IMR-90 (cell line): ENCODE data around the gene CELA3B. TPM values are rescaled to one million over a fixed set of nuclear protein-coding genes. Genes with fewer than 3 reads are reported as not detected.
"Not testable (repeated sequence)": the region's sequence is repeated elsewhere in the genome, so short reads cannot be mapped to it uniquely, and the experiment has no call there.

Experiments
- ATAC-seq: fragments of 200-7000 bp; cut with Tn5 transposase; 2 replicates; pipeline ENCODE4 v1.9.1; 2020; ENCODE audit warnings: low read depth, mild to moderate bottlenecking, moderate library complexity
- BruUV-seq: library from RNA; stranded (reverse); fragments of 400-500 nt; replicated peaks from 2 replicates; lab custom pipeline; 2021; lab: Mats Ljungman, UMichigan
- CTCF ChIA-PET: fragments of 300-600 bp; formaldehyde crosslinking; extraction: SDS; loops from one replicate; lab custom pipeline; 2021; ENCODE audit warnings: antibody characterized with exemption; lab: Yijun Ruan, JAX
- POLR2A ChIA-PET: fragments of 300-600 bp; sonication (Branson Sonifier 250); formaldehyde crosslinking; loops from one replicate; lab custom pipeline; 2022; ENCODE audit warnings: antibody characterized with exemption; ENCODE audit not compliant: unreplicated experiment; lab: Charles Lee
- DNase-seq: peaks from one replicate; pipeline ENCODE4 v3.0.0; 2013
- H2AFZ ChIP-seq: replicated peaks from 2 replicates; pipeline ENCODE3; 2013; ENCODE audit warnings: low read length, mild to moderate bottlenecking; ENCODE audit not compliant: poor library complexity
- H2AK5ac ChIP-seq: 2 replicates; pipeline ENCODE4 v1.6.1; 2013; ENCODE audit warnings: low read depth, low read length, inconsistent platforms
- H2AK9ac ChIP-seq: replicated peaks from 2 replicates; pipeline ENCODE3; 2013; ENCODE audit warnings: mild to moderate bottlenecking, low read depth, low read length, moderate library complexity; ENCODE audit not compliant: poor library complexity
- H2BK120ac ChIP-seq: 2 replicates; pipeline ENCODE4 v1.6.1; 2013; ENCODE audit warnings: low read depth, low read length, inconsistent platforms
- H2BK15ac ChIP-seq: 3 replicates; pipeline ENCODE4 v1.6.1; 2013; ENCODE audit warnings: low read depth, low read length, inconsistent platforms
- H2BK20ac ChIP-seq: 2 replicates; pipeline ENCODE4 v1.6.1; 2013; ENCODE audit warnings: low read depth, mild to moderate bottlenecking, inconsistent platforms, low read length, moderate library complexity
- H2BK5ac ChIP-seq: 2 replicates; pipeline ENCODE4 v1.6.1; 2013; ENCODE audit warnings: mild to moderate bottlenecking, low read depth, low read length, inconsistent platforms; ENCODE audit not compliant: poor library complexity, severe bottlenecking
- H3K14ac ChIP-seq: replicated peaks from 2 replicates; pipeline ENCODE4 v1.6.1; 2013; ENCODE audit warnings: low read depth, low read length, inconsistent platforms
- H3K18ac ChIP-seq: 2 replicates; pipeline ENCODE4 v1.6.1; 2013; ENCODE audit warnings: low read depth, low read length, control low read depth
- H3K23ac ChIP-seq: 2 replicates; pipeline ENCODE4 v1.6.1; 2013; ENCODE audit warnings: low read depth, low read length, inconsistent platforms
- H3K27ac ChIP-seq: 2 replicates; pipeline ENCODE4 v1.5.1; 2013; ENCODE audit warnings: mild to moderate bottlenecking, control low read depth, low read length; ENCODE audit not compliant: insufficient read depth
- H3K27me3 ChIP-seq: 2 replicates; pipeline ENCODE4 v1.6.1; 2013; ENCODE audit warnings: low read length; ENCODE audit not compliant: control insufficient read depth, insufficient read depth
- H3K36me3 ChIP-seq: 2 replicates; pipeline ENCODE4 v1.6.1; 2013; ENCODE audit warnings: low read length, mixed read lengths; ENCODE audit not compliant: control insufficient read depth, insufficient read depth
- H3K4ac ChIP-seq: 2 replicates; pipeline ENCODE4 v1.6.1; 2013; ENCODE audit warnings: low read depth, low read length, inconsistent platforms
- H3K4me1 ChIP-seq: 2 replicates; pipeline ENCODE4 v1.6.1; 2013; ENCODE audit warnings: low read length, mixed read lengths; ENCODE audit not compliant: control insufficient read depth, insufficient read depth
- H3K4me2 ChIP-seq: 2 replicates; pipeline ENCODE4 v1.6.1; 2013; ENCODE audit warnings: low read depth, mild to moderate bottlenecking, control low read depth, low read length, moderate library complexity
- H3K4me3 ChIP-seq: 2 replicates; pipeline ENCODE4 v1.5.1; 2013; ENCODE audit warnings: low read depth, mild to moderate bottlenecking, control low read depth, low read length, moderate library complexity; ENCODE audit not compliant: insufficient read depth
- H3K56ac ChIP-seq: 2 replicates; pipeline ENCODE4 v1.6.1; 2013; ENCODE audit warnings: low read length, inconsistent platforms; ENCODE audit not compliant: insufficient read depth; ENCODE audit errors: extremely low read depth
- H3K79me1 ChIP-seq, 2 experiments: 2 replicates each; pipeline ENCODE4 v1.6.1; 2013; ENCODE audit warnings: low read length in 2 of 2, inconsistent platforms in 1 of 2, low read depth in 1 of 2
- H3K9ac ChIP-seq: 2 replicates; pipeline ENCODE4 v1.6.1; 2013; ENCODE audit warnings: low read depth, low read length, control low read depth
- H3K9me1 ChIP-seq: 2 replicates; pipeline ENCODE4 v1.6.1; 2013; ENCODE audit warnings: low read length, inconsistent platforms; ENCODE audit not compliant: insufficient read depth
- H3K9me3 ChIP-seq: 2 replicates; pipeline ENCODE4 v1.6.1; 2013; ENCODE audit warnings: low read length; ENCODE audit not compliant: control insufficient read depth, insufficient read depth
- H4K20me1 ChIP-seq: 2 replicates; pipeline ENCODE4 v1.6.1; 2013; ENCODE audit warnings: low read length, inconsistent platforms; ENCODE audit not compliant: insufficient read depth
- H4K5ac ChIP-seq: 2 replicates; pipeline ENCODE4 v1.6.1; 2013; ENCODE audit warnings: mild to moderate bottlenecking, low read depth, low read length, control low read depth
- H4K8ac ChIP-seq, 2 experiments: 2 replicates each; pipeline ENCODE4 v1.6.1; 2013; ENCODE audit warnings: low read depth in 2 of 2, low read length in 2 of 2, control low read depth in 1 of 2, inconsistent platforms in 1 of 2
- H4K91ac ChIP-seq: 2 replicates; pipeline ENCODE4 v1.6.1; 2013; ENCODE audit warnings: low read depth, low read length, inconsistent platforms; ENCODE audit not compliant: insufficient read depth
- WGBS, 2 experiments: methylation state at CpG; one replicate each; pipeline versions ENCODE4 v1.1.5 to v1.1.7; 2013; ENCODE audit warnings: missing lambda C conversion rate in 2 of 2; ENCODE audit not compliant: insufficient read length in 1 of 2; ENCODE audit errors: extremely low coverage in 2 of 2; 5-methylcytosine and 5-hydroxymethylcytosine counted together
- dilution Hi-C: fragments of 300-500 bp; cut with HindIII; formaldehyde crosslinking; loops from one replicate; pipeline ENCODE4 v1.14.3; 2018; ENCODE audit warnings: low sequenced_read_pairs; ENCODE audit not compliant: unreplicated experiment
- in situ Hi-C: fragments of 300-500 bp; cut with MboI; formaldehyde crosslinking; loops from 3 replicates; pipeline ENCODE4 v1.14.3; 2019; ENCODE audit warnings: low sequenced_read_pairs, inconsistent platforms, mixed read lengths
- intact Hi-C: fragments of 100-400 bp; cut with micrococcal nuclease; formaldehyde crosslinking; loops from 2 replicates; pipeline ENCODE4 v1.10.0; 2022
- polyA plus RNA-seq, 3 experiments: library from polyadenylated mRNA; depleted of rRNA; stranded (reverse); fragments of >200 nt; gene quantifications; 2 replicates each; pipeline ENCODE4 v1.2.3, GENCODE V29; 2012; ENCODE audit warnings: low replicate concordance in 1 of 3
- total RNA-seq: library from RNA; depleted of rRNA; stranded (reverse); fragments of >200 nt; gene quantifications from 2 replicates; pipeline ENCODE4 v1.2.3, GENCODE V29; 2012

Gene CELA3B
- total and polyA plus RNA-seq, 2 of the 4 experiments (the other 2 are of a cell fraction) = not detected

GRCh38 chr1:22007262-22007661 lies 30.4 kb downstream of the CELA3B start:
- H2AK5ac ChIP-seq, H3K9me1 ChIP-seq, H3K4ac ChIP-seq, H4K5ac ChIP-seq, H4K91ac ChIP-seq, H3K4me1 ChIP-seq, H3K27ac ChIP-seq, H3K14ac ChIP-seq, H3K23ac ChIP-seq, H3K36me3 ChIP-seq, H2BK20ac ChIP-seq, H3K4me3 ChIP-seq, H3K27me3 ChIP-seq, H3K9ac ChIP-seq, POLR2A ChIA-PET, in situ Hi-C loops, H2BK15ac ChIP-seq, H3K4me2 ChIP-seq, H3K79me1 ChIP-seq, H3K9me3 ChIP-seq, H2BK5ac ChIP-seq, DNase-seq, intact Hi-C loops, H4K20me1 ChIP-seq, dilution Hi-C loops, ATAC-seq, H2AFZ ChIP-seq, H3K56ac ChIP-seq, BruUV-seq, CTCF ChIA-PET, H4K8ac ChIP-seq, H2AK9ac ChIP-seq, H3K18ac ChIP-seq, H2BK120ac ChIP-seq: not testable (repeated sequence)
- WGBS, 2 experiments = 72% methylated on average over 2 of the region's 10 CpGs; no CpG with 5 or more reads in 1 of the 2 experiments

DNA sequence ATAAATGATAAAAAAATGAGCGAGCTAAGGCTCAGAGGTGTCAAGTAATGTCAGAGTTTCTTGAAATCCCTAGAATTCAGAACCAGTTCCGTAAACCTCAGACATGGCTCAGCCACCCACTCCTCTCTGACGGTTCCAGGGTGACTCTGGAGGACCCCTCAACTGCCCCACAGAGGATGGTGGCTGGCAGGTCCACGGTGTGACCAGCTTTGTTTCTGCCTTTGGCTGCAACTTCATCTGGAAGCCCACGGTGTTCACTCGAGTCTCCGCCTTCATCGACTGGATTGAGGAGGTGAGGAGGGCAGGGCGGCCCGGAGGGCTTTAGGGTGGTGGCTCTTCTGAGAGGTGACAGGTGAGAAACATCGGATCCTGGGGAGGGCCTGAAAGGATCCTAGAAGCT lies 32.7 kb downstream of the CELA3B start:
- H2AK9ac ChIP-seq, H3K4me1 ChIP-seq, dilution Hi-C loops, H3K56ac ChIP-seq, H3K14ac ChIP-seq, H3K4me3 ChIP-seq, H3K79me1 ChIP-seq, H3K9me1 ChIP-seq, H2AK5ac ChIP-seq, intact Hi-C loops, H2BK15ac ChIP-seq, BruUV-seq, H4K5ac ChIP-seq, H2BK20ac ChIP-seq, H3K4me2 ChIP-seq, H3K27ac ChIP-seq, ATAC-seq, H3K27me3 ChIP-seq, H2AFZ ChIP-seq, H3K23ac ChIP-seq, H2BK5ac ChIP-seq, in situ Hi-C loops, H3K18ac ChIP-seq, H2BK120ac ChIP-seq, H4K91ac ChIP-seq, CTCF ChIA-PET, DNase-seq, H3K9ac ChIP-seq, H3K9me3 ChIP-seq, H3K36me3 ChIP-seq, H3K4ac ChIP-seq, H4K8ac ChIP-seq, POLR2A ChIA-PET, H4K20me1 ChIP-seq: not testable (repeated sequence)
- WGBS, 2 experiments = no CpG with 5 or more reads among the region's 11 CpGs
